Ishikawa (cell line): ENCODE measurements around the gene NOP14.

Experiments used
- CEBPB ChIP-seq: IDR thresholded peaks from 2 replicates; pipeline ENCODE4 v1.6.1; 2012
- CREB1 ChIP-seq: IDR thresholded peaks from 2 replicates; pipeline ENCODE4 v1.6.1; 2012; ENCODE audit warnings: low read depth
- EGR1 ChIP-seq: IDR thresholded peaks from 2 replicates; pipeline ENCODE4 v1.6.1; 2012
- EP300 ChIP-seq: IDR thresholded peaks from 2 replicates; pipeline ENCODE4 v1.6.1; 2012; ENCODE audit warnings: borderline replicate concordance
- FOXM1 ChIP-seq: IDR thresholded peaks from 2 replicates; pipeline ENCODE4 v1.6.1; 2012; ENCODE audit warnings: low read depth, borderline replicate concordance
- MAX ChIP-seq: IDR thresholded peaks from 2 replicates; pipeline ENCODE4 v1.6.1; 2012
- NFIC ChIP-seq: IDR thresholded peaks from 2 replicates; pipeline ENCODE4 v1.6.1; 2012
- RAD21 ChIP-seq: IDR thresholded peaks from 2 replicates; pipeline ENCODE4 v1.6.1; 2012; ENCODE audit warnings: low read depth
- TAF1 ChIP-seq: IDR thresholded peaks from 2 replicates; pipeline ENCODE4 v1.6.1; 2012; ENCODE audit warnings: low read depth, mild to moderate bottlenecking
- TCF12 ChIP-seq: IDR thresholded peaks from 2 replicates; pipeline ENCODE4 v1.6.1; 2012; ENCODE audit warnings: low read depth
- TEAD4 ChIP-seq: IDR thresholded peaks from 2 replicates; pipeline ENCODE4 v1.6.1; 2012
- USF1 ChIP-seq: IDR thresholded peaks from 2 replicates; pipeline ENCODE4 v1.6.1; 2012
- YY1 ChIP-seq: IDR thresholded peaks from 2 replicates; pipeline ENCODE4 v1.6.1; 2012; ENCODE audit warnings: low read depth
- ZBTB7A ChIP-seq: IDR thresholded peaks from 2 replicates; pipeline ENCODE4 v1.6.1; 2012; ENCODE audit warnings: low read depth
- TF ChIP-seq, protein P1 (sequence below): IDR thresholded peaks from 2 replicates; pipeline ENCODE4 v1.6.1; 2012; ENCODE audit warnings: low read depth, mild to moderate bottlenecking

The NOP14 gene

DNA sequence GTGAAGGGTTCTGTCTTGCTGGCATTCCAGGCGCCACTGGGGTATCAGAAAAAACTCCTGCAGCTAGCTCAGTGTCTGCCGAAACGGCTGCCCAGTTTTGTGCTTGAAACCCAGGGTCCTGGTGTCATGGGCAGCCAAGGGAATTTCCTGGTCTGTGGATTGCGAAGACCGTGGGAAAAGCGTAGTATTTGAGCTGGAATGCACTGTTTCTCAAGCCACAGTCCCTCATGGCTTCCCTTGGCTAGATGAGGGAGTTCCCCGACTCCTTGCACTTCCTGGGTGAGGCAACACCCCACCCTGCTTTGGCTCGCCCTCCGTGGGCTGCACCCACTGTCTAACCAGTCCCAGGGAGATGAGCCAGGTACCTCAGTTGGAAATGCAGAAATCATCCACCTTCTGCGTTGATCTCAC, 40.1 kb downstream of the NOP14 start:
- TF ChIP-seq TCF12 (no peak), EGR1 (no peak), ZBTB7A (no peak), USF1 (no peak), CEBPB (no peak), NFIC (no peak), RAD21 (no peak)
- TF ChIP-seq, protein P1, sequence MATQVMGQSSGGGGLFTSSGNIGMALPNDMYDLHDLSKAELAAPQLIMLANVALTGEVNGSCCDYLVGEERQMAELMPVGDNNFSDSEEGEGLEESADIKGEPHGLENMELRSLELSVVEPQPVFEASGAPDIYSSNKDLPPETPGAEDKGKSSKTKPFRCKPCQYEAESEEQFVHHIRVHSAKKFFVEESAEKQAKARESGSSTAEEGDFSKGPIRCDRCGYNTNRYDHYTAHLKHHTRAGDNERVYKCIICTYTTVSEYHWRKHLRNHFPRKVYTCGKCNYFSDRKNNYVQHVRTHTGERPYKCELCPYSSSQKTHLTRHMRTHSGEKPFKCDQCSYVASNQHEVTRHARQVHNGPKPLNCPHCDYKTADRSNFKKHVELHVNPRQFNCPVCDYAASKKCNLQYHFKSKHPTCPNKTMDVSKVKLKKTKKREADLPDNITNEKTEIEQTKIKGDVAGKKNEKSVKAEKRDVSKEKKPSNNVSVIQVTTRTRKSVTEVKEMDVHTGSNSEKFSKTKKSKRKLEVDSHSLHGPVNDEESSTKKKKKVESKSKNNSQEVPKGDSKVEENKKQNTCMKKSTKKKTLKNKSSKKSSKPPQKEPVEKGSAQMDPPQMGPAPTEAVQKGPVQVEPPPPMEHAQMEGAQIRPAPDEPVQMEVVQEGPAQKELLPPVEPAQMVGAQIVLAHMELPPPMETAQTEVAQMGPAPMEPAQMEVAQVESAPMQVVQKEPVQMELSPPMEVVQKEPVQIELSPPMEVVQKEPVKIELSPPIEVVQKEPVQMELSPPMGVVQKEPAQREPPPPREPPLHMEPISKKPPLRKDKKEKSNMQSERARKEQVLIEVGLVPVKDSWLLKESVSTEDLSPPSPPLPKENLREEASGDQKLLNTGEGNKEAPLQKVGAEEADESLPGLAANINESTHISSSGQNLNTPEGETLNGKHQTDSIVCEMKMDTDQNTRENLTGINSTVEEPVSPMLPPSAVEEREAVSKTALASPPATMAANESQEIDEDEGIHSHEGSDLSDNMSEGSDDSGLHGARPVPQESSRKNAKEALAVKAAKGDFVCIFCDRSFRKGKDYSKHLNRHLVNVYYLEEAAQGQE: no peak

- TF ChIP-seq, protein P1: no peak
- TF ChIP-seq EGR1 (no peak), CREB1 (no peak), TCF12 (no peak), MAX (no peak), CEBPB (no peak), FOXM1 (no peak), RAD21 (no peak), TAF1 (no peak), YY1 (no peak), USF1 (no peak), EP300 (no peak), ZBTB7A (no peak), NFIC (no peak)
Observed at GRCh38 chr4:2915789-2916188, 47.4 kb downstream of the NOP14 start.

GRCh38 chr4:2914256-2915126, 48.7 kb downstream of the NOP14 start:
- TF ChIP-seq CREB1: no peak
- TF ChIP-seq EP300: no peak
- no peak for TF ChIP-seq YY1
- TF ChIP-seq RAD21: no peak
- no peak for TF ChIP-seq NFIC
- no peak for TF ChIP-seq CEBPB
- TF ChIP-seq FOXM1: no peak
- TF ChIP-seq TEAD4: no peak
- TF ChIP-seq ZBTB7A: no peak
- no peak for TF ChIP-seq EGR1
- TF ChIP-seq, protein P1: no peak

- TF ChIP-seq CEBPB (no peak), EP300 (no peak), NFIC (no peak), TEAD4 (no peak), MAX (no peak), CREB1 (no peak), TAF1 (no peak), TCF12 (no peak), EGR1 (no peak), ZBTB7A (no peak), RAD21 (no peak), USF1 (no peak)
- TF ChIP-seq, protein P1: no peak
Observed at GRCh38 chr4:2913168-2913567, 50.0 kb downstream of the NOP14 start.
